GM12872 (cell line): ENCODE results near the gene GDF15.

Source experiments
- TF ChIP-seq, protein P1 (sequence below): IDR thresholded peaks from 3 replicates; pipeline ENCODE4 v1.5.1; 2011; ENCODE audit warnings: low read depth, mild to moderate bottlenecking, low read length, moderate library complexity; ENCODE audit not compliant: insufficient read depth

Gene GDF15

DNA sequence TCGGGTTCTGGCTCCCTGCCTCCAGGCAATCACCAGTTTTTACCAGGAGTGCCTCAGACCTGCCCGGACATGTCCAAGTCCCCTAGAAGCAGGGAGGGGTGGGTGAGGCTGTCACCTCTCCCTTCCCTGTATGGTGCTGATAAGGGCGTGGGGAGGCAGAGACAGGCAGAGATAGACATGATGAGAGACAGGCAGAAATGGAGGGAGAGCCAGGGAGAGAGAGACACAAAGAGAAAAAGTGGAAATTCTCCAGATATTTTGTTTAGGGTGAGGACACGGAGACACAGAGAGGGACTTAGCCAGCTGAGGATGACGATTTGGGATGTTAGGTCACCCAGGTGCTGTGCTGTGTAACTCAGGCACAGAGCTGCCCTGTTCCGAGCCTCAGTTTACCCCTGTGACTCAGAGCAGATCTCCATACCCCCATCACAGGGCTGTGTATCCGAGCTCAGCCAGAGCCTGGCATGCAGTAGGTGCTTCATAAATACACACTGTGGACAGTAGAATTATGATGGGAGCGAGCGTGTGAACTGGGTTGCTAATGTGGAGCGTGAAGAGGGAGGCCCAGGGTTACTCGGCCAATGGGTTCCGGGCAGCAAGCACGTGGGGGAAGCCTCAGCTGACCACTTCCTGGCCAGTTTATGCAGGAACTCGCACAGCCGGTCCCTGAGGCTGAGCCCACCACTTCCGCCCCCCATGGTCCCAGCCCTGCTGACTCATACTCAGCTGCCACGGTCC, 11.9 kb upstream of the GDF15 start:
- TF ChIP-seq, protein P1, sequence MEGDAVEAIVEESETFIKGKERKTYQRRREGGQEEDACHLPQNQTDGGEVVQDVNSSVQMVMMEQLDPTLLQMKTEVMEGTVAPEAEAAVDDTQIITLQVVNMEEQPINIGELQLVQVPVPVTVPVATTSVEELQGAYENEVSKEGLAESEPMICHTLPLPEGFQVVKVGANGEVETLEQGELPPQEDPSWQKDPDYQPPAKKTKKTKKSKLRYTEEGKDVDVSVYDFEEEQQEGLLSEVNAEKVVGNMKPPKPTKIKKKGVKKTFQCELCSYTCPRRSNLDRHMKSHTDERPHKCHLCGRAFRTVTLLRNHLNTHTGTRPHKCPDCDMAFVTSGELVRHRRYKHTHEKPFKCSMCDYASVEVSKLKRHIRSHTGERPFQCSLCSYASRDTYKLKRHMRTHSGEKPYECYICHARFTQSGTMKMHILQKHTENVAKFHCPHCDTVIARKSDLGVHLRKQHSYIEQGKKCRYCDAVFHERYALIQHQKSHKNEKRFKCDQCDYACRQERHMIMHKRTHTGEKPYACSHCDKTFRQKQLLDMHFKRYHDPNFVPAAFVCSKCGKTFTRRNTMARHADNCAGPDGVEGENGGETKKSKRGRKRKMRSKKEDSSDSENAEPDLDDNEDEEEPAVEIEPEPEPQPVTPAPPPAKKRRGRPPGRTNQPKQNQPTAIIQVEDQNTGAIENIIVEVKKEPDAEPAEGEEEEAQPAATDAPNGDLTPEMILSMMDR = no peak

DNA sequence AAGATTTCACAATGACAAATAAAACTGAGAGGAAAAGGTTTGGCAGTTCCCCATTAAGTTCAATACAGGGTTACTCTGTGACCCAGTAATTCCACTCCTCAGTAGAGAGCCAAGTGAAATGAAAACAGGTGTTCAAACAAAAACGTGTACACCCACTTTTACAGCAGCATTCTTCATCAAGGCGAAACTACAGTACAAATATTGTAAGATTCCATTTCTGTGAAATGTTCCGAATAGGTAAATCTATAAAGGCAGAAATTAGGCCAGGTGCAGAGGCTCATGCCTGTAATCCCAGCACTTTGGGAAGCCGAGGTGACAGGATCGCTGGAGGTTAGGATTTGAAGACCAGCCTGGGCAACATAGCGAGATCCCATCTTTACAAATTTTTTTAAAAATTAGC, 8.9 kb upstream of the GDF15 start:
- TF ChIP-seq, protein P1 = no peak

- TF ChIP-seq, protein P1 = no peak
Observed at GRCh38 chr19:18379803-18380747, 5.9 kb upstream of the GDF15 start.

GRCh38 chr19:18380843-18381242, 5.1 kb upstream of the GDF15 start:
- TF ChIP-seq, protein P1 = no peak

DNA sequence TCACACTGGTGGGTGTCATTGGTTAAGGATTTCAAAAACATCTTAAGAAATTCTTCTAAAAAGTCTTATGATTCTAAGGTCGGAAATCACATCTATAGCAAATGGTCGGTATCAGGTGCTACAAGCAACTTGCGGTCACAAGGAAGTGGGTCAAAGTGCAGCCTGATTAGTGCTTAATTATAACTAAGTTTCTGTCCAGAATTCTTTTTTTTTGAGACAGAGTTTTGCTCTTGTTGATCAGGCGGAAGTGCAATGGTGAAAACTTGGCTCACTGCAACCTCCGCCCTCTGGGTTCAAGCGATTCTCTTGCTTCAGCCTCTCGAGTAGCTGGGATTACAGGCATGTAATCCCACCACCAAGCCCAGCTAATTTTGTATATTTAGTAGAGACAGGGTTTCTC, 1.2 kb upstream of the GDF15 start:
- TF ChIP-seq, protein P1 = no peak

DNA sequence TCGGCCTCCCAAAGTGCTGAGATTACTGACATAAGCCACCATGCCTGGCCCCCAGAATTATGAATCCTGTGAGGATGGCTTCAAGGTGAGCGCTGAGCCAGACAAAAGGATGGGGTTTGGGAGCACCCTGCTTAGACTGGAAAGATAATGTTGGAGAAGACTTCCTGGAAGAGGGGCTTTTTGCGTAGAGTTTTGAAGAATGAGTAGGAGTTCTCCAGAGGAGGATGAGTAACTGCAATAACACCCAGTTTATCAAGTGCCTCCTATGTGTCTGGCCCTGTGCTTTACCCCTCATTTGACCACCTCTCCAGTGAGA, 641 bp upstream of the GDF15 start:
- TF ChIP-seq, protein P1 = no peak

- TF ChIP-seq, protein P1 = no peak
Observed at GRCh38 chr19:18386543-18387271, 749 bp downstream of the GDF15 start.
